HG03159 (cell line): Measurements from ENCODE around the gene YWHAB.

ENCODE experiments used
- ATAC-seq: cut with Tn5 transposase; IDR thresholded peaks from one replicate; pipeline ENCODE4 v1.9.1; 2021; ENCODE audit warnings: mild to moderate bottlenecking, moderate library complexity; ENCODE audit not compliant: unreplicated experiment

Gene YWHAB

DNA sequence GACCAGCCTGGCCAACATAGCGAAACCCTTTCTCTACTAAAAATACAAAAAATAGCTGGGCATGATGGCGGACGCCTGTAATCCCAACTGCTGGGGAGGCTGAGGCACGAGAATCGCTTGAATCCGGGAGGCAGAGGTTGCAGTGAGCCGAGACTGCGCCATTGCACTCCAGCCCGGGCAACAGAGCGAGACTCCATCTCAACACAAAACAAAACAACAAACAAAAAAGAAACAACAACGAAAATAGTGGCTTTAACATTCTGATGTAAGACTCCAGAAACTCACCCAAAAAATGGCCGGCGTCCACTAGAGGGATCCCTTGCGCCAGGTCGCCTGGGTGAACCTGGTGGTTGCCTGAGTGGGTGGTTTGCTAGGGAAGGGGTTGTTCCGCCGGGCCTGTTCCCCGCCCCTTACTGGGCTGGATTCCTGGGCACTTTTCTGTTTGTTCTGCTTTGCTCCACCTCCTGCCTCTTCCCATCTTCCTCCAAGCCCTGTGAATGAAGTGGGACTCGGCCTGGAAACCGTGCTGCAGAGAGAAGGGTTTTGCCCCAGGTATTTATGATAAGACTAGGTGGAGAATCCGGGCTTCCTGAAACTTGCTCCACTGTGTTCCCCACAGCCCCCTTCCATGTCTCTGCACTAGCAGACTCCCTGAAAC is 25.9 kb downstream of the YWHAB start:
- ATAC-seq, result no peak

DNA sequence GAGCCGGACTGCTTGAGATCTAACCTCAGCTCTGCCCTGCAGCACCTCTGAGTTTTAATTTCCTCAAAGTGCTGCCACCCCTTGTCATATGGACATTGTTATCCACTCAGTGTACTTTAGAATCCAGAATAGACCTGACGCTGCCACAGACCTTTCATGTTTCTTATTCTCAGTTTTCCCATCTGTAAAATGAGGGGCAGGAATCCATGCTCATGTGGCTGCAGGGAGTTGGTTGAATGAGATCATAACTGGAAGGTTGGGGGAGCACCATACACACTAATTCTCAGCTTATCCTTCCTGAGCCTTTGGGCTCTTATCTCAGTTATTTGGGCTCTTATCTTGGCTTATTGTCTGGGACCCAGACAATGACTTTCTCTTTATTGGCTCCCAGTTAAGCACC is 26.7 kb downstream of the YWHAB start:
- ATAC-seq, result no peak

DNA sequence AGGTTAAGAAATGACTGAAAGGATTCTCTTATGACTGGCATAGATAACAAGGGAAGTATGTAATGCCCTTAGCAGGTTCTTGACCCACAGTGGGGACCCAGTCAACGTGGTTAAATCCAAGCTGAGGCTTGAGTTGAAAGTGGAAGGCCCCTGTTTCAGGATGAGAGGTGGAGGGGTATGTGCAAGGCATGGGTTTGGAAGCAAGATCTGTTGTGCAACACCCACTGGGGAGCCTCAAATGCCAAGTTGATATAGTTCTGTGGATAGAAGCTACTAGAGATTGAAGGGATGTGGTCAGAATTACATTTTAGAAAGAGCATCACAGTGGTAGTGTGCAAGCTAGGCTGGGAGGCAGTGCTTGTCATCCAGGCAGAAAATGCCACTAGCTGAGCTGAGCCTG is 29.4 kb downstream of the YWHAB start:
- ATAC-seq, result no peak

DNA sequence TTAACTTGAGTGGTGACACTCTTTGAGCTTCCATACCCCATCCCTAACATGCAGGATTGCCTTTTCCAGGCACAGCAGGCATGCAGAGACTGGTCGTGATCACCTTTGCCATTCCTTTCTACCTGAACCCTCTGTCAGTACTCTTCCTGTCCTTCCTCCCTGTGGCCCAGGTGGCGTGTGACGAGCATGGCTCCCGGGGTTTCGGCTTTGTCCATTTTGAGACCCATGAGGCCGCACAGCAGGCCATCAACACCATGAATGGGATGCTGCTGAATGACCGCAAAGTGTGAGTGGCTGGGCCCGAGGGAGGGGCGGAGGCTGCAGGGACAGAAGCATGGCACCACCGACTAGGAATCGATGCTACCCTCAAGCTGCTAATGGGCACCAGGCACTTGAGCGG is 31.1 kb downstream of the YWHAB start:
- ATAC-seq, result no peak

DNA sequence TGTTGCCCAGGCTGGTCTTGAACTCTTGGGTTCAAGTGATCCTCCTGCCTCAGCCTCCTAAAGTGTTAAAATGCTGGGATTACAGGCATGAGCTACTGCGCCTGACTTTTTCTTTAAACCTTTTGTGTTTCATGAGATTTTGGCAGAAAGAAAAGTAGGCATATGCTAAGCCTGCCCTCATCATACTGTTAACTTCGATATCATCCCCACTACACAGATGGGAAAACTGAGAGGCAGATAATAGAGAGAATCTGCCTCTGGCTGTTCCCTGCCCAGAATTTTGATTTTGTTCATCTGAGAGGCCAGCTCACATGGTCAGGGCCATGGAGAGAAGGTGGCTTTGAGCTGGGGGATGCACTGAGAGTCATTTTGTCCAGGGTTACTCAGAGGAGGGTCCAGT is 31.9 kb downstream of the YWHAB start:
- ATAC-seq, result no peak

DNA sequence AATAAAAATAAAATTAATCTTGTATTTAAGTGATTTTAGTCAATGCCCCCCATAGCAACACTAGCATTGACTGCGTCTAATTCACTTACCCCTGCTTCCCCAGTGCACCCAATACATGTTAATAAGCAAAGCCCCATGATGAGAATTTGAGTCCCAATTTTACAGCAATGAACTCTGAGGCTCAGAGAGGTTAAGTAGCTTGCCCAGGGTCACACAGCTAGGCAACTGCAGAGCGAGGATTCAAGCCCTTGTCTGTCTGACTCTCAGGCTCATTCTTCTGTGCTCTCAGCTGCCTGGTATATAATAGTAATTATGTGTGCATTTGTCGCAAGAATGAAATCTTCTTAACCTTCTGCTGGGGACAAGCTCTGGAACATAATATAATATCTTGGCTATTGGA is 32.8 kb downstream of the YWHAB start:
- ATAC-seq, result no peak

DNA sequence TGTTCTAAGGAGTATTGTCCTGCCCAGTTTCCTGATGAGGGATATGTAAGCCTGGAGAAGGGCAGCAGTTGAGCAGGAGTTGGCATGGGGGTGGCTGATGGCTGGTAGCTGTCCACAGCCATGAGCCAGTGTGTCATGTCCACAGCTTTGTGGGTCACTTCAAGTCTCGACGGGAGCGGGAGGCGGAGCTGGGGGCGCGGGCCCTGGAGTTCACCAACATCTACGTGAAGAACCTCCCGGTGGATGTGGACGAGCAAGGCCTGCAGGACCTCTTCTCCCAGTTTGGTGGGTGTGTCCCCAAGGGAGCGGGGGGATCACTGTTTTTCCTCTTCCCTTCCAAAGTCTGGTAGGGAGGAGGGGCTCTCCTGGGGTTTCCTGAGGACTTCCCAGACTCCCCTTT is 33.3 kb downstream of the YWHAB start:
- ATAC-seq, result no peak

DNA sequence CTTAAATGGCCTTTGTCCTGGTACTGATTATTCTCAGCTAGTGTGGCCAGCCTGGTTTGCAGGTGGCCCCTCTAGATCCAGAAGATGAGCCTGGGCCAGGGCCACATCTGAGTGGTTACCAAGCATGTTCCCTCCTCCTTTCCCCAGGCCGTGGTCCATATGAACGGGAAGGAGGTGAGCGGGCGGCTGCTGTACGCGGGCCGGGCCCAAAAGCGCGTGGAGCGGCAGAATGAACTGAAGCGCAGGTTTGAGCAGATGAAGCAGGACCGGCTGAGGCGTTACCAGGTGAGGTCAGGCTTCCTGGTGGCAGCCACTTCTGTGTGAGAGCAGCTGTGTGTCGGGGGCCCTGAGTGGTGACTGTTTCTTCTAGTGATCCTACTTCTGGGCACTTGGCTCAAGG is 35.9 kb downstream of the YWHAB start:
- no peak for ATAC-seq

DNA sequence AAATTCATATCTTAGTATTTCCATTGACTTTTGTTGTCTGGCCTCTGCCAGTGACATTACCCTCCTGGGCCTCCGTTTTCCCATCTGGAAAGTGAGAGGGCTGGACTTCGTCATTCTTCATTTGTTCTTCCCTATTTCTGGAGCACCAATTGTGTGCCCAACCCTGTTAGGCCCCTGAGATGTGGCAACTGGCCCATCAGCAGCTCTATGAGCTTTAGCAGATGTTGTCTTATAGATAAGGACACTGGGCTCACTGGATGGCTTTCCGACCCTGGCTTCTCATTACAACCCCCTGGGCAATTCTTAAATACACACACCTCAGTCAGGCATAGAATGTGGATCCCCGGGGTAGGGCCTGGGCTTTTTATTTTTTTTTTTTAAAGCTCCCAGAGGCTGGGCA is 39.0 kb downstream of the YWHAB start:
- ATAC-seq, result no peak

DNA sequence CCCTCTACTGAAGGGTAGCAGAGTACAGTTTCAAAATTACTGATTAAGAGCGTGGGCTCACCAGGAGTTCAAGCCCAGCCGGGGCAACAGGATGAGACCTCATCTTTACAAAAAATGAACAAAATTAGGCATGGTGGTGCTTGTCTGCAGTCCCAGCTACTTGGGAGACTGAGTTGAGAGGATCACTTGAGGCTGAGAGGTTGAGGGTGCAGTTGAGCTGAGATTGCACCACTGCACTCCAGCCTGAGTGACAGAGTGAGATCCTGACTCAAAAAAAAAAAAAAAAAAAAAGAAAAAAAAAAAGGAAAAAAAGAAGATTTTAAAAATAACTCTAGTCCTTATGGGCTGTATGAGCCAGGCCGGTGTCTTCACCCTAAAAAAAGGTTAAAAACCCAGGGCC is 43.1 kb downstream of the YWHAB start:
- no peak for ATAC-seq

DNA sequence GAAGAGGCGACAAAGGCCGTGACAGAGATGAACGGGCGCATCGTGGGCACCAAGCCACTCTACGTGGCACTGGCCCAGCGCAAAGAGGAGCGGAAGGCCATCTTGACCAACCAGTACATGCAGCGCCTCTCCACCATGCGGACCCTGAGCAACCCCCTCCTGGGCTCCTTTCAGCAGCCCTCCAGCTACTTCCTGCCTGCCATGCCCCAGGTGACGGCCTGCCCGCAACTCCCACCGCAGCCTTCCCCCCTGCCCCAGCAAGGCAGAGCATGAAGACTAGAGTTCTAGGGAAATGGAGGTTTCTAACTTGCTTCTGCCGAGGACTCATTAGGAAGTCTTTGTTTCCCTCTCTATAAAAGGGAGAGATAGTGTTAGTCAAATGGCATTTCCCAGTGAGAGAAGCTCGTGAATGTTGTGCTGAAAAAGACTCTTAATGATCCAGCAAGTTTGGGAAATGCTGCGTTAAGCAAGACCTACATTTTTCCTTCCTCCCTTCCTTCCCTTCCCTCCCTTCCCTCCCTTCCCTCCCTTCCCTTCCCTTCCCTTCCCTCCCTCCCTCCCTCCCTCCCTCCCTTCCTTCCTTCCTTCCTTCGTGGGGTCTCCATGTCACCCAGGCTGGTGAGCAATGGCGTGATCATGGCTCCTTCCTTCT is 45.1 kb downstream of the YWHAB start:
- ATAC-seq, result no peak

DNA sequence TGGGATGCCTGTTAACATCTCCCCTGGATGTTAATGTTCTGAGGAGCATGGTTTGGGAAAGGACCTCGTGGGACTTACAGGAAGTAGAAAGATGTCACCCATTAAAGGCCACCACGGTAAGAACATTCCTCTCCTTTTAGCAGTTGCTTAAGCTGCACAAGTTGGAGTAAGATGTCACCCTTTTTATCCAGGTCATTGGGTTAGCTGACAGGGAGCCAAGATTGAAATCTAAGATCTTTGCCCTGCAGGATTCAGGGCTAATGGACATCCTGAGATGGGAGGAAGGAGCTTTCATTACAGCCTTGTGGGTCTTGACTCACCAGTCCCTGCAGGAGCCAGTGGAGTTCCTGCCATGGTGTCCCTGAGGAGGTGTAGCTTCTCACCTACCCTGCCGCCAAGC is 46.4 kb downstream of the YWHAB start:
- no peak for ATAC-seq

DNA sequence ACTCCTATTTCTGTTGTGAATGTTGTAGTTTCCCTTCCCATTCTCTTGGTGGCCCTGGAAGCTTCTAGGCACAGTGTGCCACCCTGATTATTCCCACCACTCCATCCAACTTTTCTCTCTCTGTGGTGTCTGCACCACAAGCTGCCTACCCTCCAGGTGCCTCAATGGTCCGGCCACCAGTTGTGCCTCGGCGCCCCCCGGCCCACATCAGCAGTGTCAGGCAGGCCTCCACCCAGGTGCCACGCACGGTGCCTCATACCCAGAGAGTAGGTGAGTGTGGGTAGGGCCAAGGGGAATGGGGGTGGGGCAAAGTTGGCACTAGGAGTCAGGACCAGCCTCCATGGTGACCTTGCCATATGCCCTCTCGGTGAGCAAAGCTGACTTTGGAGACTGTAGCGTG is 47.4 kb downstream of the YWHAB start:
- ATAC-seq, result no peak

DNA sequence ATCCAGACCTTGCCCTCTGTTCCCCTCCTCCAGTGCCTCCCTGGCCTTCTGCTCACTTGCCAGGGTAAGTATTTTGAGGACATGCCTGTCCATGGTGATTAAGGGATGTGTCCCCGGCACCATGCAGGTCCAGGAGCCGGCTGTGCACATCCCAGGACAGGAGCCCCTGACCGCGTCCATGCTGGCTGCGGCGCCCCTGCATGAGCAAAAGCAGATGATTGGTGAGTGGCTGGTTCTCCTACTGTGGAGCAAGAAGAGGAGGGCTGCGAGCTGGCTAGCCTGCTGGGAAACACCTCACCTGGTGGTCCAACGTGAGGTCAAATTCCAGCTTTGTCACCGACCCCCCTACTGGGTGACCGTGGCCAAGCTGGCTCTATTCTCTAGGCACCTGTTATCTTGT is 51.0 kb downstream of the YWHAB start:
- no peak for ATAC-seq

DNA sequence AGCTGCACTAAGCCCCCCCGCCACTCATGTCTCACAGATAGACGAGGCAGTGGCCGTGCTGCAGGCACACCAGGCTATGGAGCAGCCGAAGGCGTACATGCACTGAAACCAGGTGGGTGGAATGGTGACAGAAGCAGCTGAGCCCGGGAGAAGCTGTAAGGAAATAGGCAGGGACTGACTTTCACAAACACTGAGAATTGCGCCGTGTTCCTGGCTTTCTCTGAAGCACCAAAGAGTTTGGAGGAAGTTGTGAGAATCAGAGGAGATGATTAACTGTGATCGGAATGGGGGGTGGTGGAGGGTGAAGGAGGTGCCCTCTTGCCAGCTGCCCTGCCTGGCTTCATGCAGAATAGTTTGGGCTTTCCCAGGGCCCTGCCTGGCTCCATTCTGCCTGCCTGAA is 53.1 kb downstream of the YWHAB start:
- ATAC-seq, result no peak

DNA sequence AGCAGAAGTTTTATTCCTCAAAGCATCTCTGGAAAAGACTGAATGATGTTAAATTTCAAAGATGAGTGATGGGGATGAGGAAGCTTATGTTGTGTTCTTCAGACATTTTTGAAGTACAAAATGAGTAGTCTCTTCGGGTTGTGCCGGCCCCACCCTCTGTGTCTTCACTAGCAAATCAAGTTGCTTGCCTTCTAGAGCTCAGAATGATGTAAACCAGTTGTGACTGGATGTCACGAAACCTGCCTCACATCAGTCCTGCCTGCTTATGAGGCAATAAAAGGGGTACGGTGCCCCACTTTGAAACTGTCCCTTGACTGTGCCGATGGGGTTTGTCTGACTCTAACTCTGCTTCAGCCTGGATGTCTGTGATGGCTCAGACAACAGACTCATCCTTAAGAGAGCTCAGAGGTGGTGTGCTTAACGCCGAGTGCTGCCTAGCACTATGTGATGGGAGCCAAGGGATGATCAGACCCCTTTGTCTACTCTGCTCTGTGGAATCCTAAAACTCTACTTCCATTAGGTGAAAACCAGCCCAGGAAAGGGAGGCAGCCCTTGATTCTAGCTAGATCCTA is 55.7 kb downstream of the YWHAB start:
- ATAC-seq, result no peak

DNA sequence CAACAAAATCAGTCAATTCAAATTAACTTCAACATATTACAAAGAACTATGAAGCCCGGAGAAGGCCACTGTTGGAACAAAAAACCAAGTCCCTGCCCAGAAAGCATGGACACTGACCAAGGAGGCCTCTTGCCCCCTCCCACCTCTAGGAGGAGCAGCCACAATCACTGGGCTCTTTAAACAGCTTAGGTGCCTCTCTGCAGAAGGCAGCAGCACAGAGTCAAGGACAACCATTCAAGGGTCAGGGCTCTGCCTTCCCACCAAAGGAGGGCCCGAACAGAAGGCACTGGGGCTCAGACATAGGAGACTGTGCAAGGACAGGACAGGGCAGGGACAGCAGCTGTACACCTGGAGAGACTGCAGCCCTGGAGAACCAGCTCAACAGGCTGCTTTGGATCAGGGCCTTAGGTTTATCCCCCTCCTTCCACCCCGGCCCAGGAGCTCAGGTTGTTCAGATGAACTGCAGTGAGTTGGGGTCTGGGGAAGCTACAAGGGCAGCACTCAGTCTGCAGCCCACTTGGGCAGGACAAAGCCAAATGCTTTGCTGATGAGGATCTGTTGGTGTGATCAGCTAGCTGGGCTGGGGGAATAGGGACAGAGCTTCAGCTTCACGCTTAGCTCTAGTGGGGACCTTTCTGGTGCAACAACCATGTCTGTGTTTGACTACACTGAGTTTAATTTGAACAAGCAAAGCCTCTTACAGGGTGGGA is 56.9 kb downstream of the YWHAB start:
- no peak for ATAC-seq

DNA sequence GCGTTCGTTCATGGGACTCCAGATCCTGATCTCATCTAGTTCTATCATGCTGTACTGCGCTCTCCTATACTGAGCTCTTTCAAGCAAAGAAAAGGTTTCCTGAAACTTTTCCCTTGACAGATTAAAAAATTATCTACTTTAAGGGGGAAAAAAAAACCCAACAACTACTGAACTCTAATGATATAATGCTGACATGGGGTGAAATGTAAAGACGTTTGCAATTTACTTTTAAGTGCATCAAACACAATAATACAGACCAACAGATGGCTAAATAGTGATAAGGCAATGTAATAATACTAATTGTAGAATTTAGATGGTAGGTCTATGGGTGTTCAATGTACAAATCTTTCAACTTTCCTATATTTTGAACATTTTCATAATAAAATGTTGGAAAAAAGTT is 58.3 kb downstream of the YWHAB start:
- no peak for ATAC-seq

DNA sequence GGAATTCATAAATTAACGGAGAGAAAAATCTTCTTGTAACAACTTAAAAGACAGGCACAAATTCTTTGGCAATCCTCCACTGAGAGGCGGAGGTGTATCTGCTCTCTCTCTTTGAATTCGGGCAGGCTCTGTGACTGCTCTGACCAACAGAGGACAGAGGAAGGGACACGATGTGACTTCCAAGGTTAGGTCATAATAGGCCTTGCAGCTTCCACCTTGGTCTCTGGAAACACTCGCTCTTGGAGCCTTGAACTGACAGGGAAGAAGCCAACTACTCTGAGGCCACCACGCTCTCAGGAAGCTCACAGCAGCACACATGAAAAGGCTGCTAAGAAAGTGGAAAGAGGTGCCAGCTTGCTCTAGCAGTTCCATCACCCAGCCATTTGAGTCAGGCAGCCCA is 59.8 kb downstream of the YWHAB start:
- no peak for ATAC-seq

DNA sequence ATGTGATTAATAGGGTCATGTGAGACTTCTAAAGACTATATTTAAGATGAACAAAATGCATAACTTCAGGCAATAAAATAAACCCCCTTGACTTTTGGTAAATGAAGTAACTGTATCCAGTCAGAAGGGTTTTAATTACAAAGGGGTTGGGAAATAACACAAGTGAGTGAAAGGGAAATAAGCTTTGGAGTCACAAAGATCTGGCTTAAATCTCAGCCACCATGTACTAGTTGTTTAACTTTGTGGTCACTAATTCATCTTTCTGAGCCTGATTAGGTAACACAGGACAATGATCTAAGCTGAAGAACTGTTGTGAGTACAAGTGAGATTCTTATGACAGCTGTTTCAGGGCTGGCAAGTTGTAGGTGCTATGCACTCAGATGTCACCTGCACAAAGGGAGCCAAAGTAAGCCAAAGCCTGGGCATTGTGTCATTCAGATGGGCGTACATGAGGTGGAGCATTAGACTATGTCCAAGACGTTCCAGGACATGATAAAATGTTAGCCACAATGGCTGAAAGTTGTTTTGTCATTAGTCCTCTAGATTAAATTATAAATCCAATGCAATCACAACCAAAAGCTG is 60.9 kb downstream of the YWHAB start:
- ATAC-seq, result no peak

DNA sequence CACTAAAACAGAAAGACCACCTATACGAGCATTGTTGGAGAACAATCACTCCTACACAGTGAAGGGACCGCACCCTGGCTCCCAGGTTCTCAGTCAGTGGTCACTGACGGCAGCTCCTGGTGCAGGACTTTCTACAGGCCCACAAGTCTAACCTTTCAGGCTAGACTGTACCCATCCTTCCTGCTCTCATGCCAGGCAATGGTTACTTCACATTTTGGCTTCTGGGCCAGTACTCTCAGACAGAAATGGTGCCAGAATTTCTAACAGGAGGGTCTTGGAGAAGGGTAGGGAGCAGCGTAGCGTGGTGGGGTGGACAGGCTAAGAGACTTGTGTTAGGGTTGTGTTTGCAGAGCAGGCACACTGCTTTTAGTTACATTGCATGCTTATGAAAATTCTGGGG is 62.6 kb downstream of the YWHAB start:
- ATAC-seq, result no peak

DNA sequence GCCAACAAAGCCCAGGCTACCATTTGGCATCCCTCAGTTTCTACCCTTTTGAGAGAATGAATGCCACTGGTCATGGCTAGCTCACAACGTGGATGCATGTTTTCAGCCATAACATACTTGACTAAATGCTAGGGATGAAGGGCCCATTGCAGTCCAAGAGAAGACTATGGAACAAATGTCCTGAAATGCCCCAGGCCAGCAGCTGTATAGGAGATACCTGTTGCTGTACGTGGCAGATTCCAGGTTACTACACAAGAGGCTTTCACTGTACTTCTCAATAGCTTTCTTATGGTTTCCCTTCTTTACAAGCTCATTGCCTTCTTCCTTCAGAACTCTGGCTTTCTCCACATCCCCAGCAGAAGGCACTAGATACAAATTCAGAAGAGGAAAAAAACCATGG is 63.0 kb downstream of the YWHAB start:
- ATAC-seq, result no peak
